ENCODE results near the gene CAMKMT. TPM values are rescaled to one million over a fixed set of nuclear protein-coding genes. Genes with fewer than 3 reads are reported as not detected.

Gene CAMKMT
- total and polyA plus RNA-seq, 9 of the 15 experiments (the other 6 are each of a cell fraction or from before 2014, with no cell fraction given): 1.6 to 15.3 (median 7.4) TPM

DNA sequence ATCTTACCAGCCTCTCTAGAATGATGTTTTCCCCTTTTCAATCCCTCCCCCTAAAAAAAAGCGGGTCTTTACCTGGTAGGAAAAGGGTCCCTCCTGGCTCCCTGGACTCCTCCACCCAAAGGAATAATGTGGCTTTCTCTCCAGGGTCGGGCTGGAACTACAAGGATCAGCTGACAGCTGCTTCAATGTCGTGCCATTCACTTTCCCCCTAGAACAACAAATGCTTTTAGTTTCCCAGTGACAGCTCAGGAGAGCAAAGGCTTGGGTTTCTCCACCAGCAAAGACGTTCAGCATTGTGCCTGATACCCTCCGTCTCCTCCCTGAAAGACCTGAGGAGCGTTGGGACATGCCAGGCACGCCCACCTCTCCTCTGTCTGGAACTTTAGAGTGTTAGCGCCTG, 405.9 kb downstream of the CAMKMT start:
- 4% methylated on average over 8 of the region's 8 CpGs for WGBS (ENCODE audit: insufficient coverage, low coverage, missing lambda C conversion rate)
- BruUV-seq (replicated peaks): no TSS peak
- Histone ChIP-seq H3K9ac (ENCODE audit: insufficient read depth in 1 of 2, low read depth in 2 of 2, low read length in 2 of 2) (no peak overlapping the region), H3K36me3 (ENCODE audit: control insufficient read depth, insufficient read depth, low read length) (no peaks in the 10 kb centered on the region), H3K9me1 (ENCODE audit: control insufficient read depth, insufficient read depth, low read length) (no peaks in the 10 kb centered on the region), H2AFZ (ENCODE audit: low read depth, low read length) (no peak overlapping the region), H3K4me3 (no peak overlapping the region), H4K20me1 (replicated peaks; ENCODE audit: control insufficient read depth, insufficient read depth, low read length) (no peaks in the 10 kb centered on the region), H3K9me3 (replicated peaks; ENCODE audit: control insufficient read depth, insufficient read depth, low read depth, low read length) (no peaks in the 10 kb centered on the region), H3K27me3 (ENCODE audit: control insufficient read depth in 2 of 2, insufficient read depth in 2 of 2, low read length in 2 of 2) (peaks cover 12 to 17% of the 10 kb centered on the region in 2 experiments; a peak in 4 of 5 replicates), H3K4me2 (ENCODE audit: insufficient read depth, low read length) (no peak overlapping the region), H3K79me2 (ENCODE audit: control insufficient read depth, insufficient read depth, low read length) (no peaks in the 10 kb centered on the region), H3K27ac (ENCODE audit: extremely low read depth, low read depth, low read length) (no peak overlapping the region), H3K4me1 (replicated peaks in 1 of 2; ENCODE audit: control insufficient read depth in 2 of 2, insufficient read depth in 2 of 2, low read length in 2 of 2) (peaks cover 0 to 3% of the 10 kb centered on the region in 2 experiments; a peak in 1 of 5 replicates)
- FAIRE-seq: no peak
- in situ Hi-C loops (cut with MboI): no loop called here
- intact Hi-C loops (cut with micrococcal nuclease): no loop called here
- no peak for DNase-seq (ENCODE audit: extremely low read depth in 1 of 4, low spot score in 3 of 4)
- ATAC-seq: no peak
- ChIA-PET CTCF (ENCODE audit: low intra/inter-chr PET ratio) (no interaction called here), POLR2A (no interaction called here)
- TF ChIP-seq HDAC2 (IDR thresholded peaks at IDR 0.05) (no peak), NFIC (IDR thresholded peaks at IDR 0.05) (no peak), PHB2 (IDR thresholded peaks at IDR 0.05; ENCODE audit: low read depth) (no peak), PCBP1 (IDR thresholded peaks at IDR 0.05; ENCODE audit: low read depth, low read length, poor library complexity, severe bottlenecking) (no peak), MAFG (tag; conservative IDR thresholded peaks at IDR 0.05) (no peak), HINFP (tag; conservative IDR thresholded peaks at IDR 0.05; ENCODE audit: low read depth) (no peak), ATF3 (IDR thresholded peaks at IDR 0.05) (no peak), ATF3 (CRISPR knock-in tag; conservative IDR thresholded peaks at IDR 0.05) (no peak), CREBBP (IDR thresholded peaks at IDR 0.05; ENCODE audit: low read depth, low read length) (no peak), KDM5B (IDR thresholded peaks at IDR 0.05; ENCODE audit: insufficient replicate concordance, low read depth, low read length) (no peak), PRPF4 (IDR thresholded peaks at IDR 0.05; ENCODE audit: insufficient read depth, low read depth, low read length, poor library complexity, severe bottlenecking) (no peak), ILF3 (IDR thresholded peaks at IDR 0.05; ENCODE audit: borderline replicate concordance) (no peak), ZBED1 (IDR thresholded peaks at IDR 0.05) (no peak), GABPB2 (CRISPR knock-in tag; conservative IDR thresholded peaks at IDR 0.05) (no peak), TSC22D4 (tag; IDR thresholded peaks at IDR 0.05) (no peak)
- TF ChIP-seq, protein P1, sequence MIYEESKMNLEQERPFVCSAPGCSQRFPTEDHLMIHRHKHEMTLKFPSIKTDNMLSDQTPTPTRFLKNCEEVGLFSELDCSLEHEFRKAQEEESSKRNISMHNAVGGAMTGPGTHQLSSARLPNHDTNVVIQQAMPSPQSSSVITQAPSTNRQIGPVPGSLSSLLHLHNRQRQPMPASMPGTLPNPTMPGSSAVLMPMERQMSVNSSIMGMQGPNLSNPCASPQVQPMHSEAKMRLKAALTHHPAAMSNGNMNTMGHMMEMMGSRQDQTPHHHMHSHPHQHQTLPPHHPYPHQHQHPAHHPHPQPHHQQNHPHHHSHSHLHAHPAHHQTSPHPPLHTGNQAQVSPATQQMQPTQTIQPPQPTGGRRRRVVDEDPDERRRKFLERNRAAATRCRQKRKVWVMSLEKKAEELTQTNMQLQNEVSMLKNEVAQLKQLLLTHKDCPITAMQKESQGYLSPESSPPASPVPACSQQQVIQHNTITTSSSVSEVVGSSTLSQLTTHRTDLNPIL (CRISPR knock-in tag; IDR thresholded peaks at IDR 0.05): no peak
- TF ChIP-seq, protein P2, sequence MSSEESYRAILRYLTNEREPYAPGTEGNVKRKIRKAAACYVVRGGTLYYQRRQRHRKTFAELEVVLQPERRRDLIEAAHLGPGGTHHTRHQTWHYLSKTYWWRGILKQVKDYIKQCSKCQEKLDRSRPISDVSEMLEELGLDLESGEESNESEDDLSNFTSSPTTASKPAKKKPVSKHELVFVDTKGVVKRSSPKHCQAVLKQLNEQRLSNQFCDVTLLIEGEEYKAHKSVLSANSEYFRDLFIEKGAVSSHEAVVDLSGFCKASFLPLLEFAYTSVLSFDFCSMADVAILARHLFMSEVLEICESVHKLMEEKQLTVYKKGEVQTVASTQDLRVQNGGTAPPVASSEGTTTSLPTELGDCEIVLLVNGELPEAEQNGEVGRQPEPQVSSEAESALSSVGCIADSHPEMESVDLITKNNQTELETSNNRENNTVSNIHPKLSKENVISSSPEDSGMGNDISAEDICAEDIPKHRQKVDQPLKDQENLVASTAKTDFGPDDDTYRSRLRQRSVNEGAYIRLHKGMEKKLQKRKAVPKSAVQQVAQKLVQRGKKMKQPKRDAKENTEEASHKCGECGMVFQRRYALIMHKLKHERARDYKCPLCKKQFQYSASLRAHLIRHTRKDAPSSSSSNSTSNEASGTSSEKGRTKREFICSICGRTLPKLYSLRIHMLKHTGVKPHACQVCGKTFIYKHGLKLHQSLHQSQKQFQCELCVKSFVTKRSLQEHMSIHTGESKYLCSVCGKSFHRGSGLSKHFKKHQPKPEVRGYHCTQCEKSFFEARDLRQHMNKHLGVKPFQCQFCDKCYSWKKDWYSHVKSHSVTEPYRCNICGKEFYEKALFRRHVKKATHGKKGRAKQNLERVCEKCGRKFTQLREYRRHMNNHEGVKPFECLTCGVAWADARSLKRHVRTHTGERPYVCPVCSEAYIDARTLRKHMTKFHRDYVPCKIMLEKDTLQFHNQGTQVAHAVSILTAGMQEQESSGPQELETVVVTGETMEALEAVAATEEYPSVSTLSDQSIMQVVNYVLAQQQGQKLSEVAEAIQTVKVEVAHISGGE (CRISPR knock-in tag; IDR thresholded peaks at IDR 0.05): no peak
